Transverse colon (tissue), 4 donors: ENCODE results near the gene ABCE1. TPM values are rescaled to one million over a fixed set of nuclear protein-coding genes. Genes with fewer than 3 reads are reported as not detected.

Source experiments
- DNase-seq: peaks from one replicate; pipeline ENCODE4 v3.0.0-alpha.2; 2019
- H3K27ac ChIP-seq, 4 donors: fragments of 200-600 bp; sonication (generic); 2 replicates each; pipeline ENCODE4 v1.5.1; 2016 to 2018; ENCODE audit warnings: inconsistent platforms in 4 of 4
- H3K27me3 ChIP-seq: fragments of 200-600 bp; sonication (generic); 2 replicates; pipeline ENCODE4 v1.5.1; 2017; ENCODE audit warnings: inconsistent platforms
- H3K36me3 ChIP-seq, 4 donors: fragments of 200-600 bp; sonication (generic); 2 replicates each; pipeline ENCODE4 v1.5.1; 2017 to 2019; ENCODE audit warnings: inconsistent platforms in 4 of 4
- H3K4me1 ChIP-seq, 4 donors: fragments of 200-600 bp; sonication (generic); 2 replicates each; pipeline ENCODE4 v1.5.1; 2017 to 2020; ENCODE audit warnings: inconsistent platforms in 4 of 4
- H3K4me3 ChIP-seq, 4 donors: fragments of 200-600 bp; sonication (generic); 1 replicate in 1 of 4; 2 replicates in 3 of 4; pipeline versions ENCODE4 v1.5.1 to v1.6.1; 2017 to 2019; ENCODE audit warnings: inconsistent platforms in 4 of 4
- H3K9me3 ChIP-seq, 2 donors: fragments of 200-600 bp; sonication (generic); 2 replicates each; pipeline ENCODE4 v1.5.1; 2017 to 2019; ENCODE audit warnings: inconsistent platforms in 2 of 2
- EP300 ChIP-seq: sonication (generic); formaldehyde crosslinking; IDR thresholded peaks from one replicate; pipeline ENCODE4 v1.6.1; 2017; ENCODE audit warnings: antibody characterized with exemption, low read depth
- POLR2A ChIP-seq: fragments of 450-650 bp; IDR thresholded peaks from one replicate; pipeline ENCODE4 v1.6.1; 2016; ENCODE audit warnings: antibody characterized with exemption, mild to moderate bottlenecking, moderate library complexity
- POLR2AphosphoS5 ChIP-seq, 3 donors: sonication (generic); formaldehyde crosslinking; IDR thresholded peaks; one replicate each; pipeline ENCODE4 v1.6.1; 2016; ENCODE audit warnings: antibody characterized with exemption in 3 of 3
- WGBS, 2 donors: methylation state at CpG; one replicate each; pipeline ENCODE4 v1.1.5; 2018; ENCODE audit warnings: low coverage in 1 of 2; 5-methylcytosine and 5-hydroxymethylcytosine counted together
- in situ Hi-C, 4 donors: fragments of 200-750 bp; cut with MboI; loops; one replicate each; pipeline versions ENCODE4 v1.15.0 to v1.15.1; 2017; ENCODE audit warnings: low sequenced_read_pairs in 3 of 4, low pct_ligation_motif_present in 1 of 4, low pct_unique_long_range_greater_than_20kb in 1 of 4
- intact Hi-C: fragments of 100-400 bp; cut with DNase I; formaldehyde crosslinking; loops from one replicate; pipeline ENCODE4 v1.15.1; 2023; ENCODE audit warnings: low total_unique reads
- total RNA-seq, 4 donors: library from RNA; depleted of rRNA; stranded (reverse); fragments of >200 nt; gene quantifications; one replicate each; pipeline ENCODE4 v1.1.0, GENCODE V29; 2016
- TF ChIP-seq, protein P1 (sequence below), 5 experiments: fragments of 200-600 bp in 3 of 5; fragments of 450-650 bp in 2 of 5; sonication (generic) in 3 of 5; IDR thresholded peaks; 1 replicate in 2 of 5; 2 replicates in 3 of 5; pipeline ENCODE4 v1.5.1; 2016 to 2017; ENCODE audit warnings: antibody characterized with exemption in 5 of 5, inconsistent platforms in 3 of 5, mild to moderate bottlenecking in 2 of 5, moderate library complexity in 1 of 5

ABCE1 gene
- total RNA-seq, 4 donors from 2014 or later: 23.8 to 48.8 (median 35.7) TPM

DNA sequence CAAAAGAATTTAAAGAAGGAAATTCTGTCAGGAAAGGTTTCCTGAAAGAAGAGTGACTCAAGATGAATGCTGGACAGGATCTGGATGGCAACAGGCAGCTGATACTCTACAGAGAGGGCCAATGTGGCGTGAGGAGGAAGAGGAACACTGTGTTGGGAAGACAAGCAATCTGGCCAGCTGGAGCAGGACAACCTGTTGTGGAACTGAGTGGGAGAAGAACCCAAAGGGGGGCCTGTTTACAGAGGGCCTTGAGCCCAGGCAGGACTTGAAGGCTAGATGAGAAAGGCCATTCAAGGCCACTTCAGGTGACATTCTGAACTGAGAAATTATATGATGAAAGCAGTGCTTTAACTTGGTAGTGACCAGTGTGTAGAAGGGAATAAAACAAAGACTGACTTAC is 73.8 kb downstream of the ABCE1 start:
- peak overlapping the region in 1 of 4 donors; percentile 53 for H3K27ac ChIP-seq

DNA sequence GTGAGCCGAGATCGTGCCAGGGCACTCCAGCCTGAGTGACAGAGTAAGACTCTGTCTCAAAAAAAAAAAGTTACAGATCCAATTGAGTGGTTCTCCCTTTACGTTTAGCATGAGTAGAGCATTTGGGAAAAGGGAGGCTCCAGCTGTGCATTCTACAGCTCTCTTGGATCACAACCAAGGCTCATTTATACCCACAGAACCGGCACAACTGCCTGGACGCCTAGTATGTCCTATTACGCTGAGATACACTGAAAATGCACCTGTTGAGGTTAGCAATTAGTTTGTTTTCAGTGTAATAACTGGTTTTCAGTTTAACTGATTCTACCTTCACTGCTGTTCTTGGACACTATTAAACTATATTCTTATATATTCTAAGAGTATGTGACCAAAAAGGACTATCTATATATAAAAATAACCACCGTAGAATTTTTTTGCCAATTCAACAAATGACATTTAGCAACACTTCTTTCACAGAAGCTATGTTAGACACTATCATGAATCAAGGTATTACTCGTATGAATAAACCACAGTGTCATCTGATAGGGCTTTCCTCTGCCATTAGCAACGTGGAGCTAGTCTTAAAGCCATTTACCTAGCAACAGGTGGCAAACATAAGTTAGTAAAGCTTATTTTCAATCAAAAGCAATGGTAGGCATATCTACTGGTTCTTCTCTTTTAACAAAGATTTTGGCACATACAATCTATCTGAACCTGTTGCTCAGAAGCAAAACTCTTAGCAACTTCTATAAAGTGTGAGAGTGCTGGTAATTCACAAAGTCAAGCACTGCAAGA is 78.7 kb downstream of the ABCE1 start:
- in situ Hi-C loops: no loop called here
- Histone ChIP-seq H3K27me3 (no peaks in the 10 kb centered on the region), H3K36me3 (no peaks in the 10 kb centered on the region), H3K9me3 (no peaks in the 10 kb centered on the region), H3K4me3 (peak overlapping the region in 2 of 4 donors; percentile 73 to 84), H3K4me1 (peaks cover 13 to 59% (median 43%) of the 10 kb centered on the region in 4 donors), H3K27ac (peak overlapping the region; percentile 97 to 100 (median 99))
- no peak for DNase-seq
- WGBS, 2 donors: 38 to 42% methylated on average over 9 of the region's 9 CpGs
- TF ChIP-seq, protein P1, sequence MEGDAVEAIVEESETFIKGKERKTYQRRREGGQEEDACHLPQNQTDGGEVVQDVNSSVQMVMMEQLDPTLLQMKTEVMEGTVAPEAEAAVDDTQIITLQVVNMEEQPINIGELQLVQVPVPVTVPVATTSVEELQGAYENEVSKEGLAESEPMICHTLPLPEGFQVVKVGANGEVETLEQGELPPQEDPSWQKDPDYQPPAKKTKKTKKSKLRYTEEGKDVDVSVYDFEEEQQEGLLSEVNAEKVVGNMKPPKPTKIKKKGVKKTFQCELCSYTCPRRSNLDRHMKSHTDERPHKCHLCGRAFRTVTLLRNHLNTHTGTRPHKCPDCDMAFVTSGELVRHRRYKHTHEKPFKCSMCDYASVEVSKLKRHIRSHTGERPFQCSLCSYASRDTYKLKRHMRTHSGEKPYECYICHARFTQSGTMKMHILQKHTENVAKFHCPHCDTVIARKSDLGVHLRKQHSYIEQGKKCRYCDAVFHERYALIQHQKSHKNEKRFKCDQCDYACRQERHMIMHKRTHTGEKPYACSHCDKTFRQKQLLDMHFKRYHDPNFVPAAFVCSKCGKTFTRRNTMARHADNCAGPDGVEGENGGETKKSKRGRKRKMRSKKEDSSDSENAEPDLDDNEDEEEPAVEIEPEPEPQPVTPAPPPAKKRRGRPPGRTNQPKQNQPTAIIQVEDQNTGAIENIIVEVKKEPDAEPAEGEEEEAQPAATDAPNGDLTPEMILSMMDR (IDR thresholded peaks at IDR 0.05): no peak
- TF ChIP-seq POLR2AphosphoS5 (IDR thresholded peaks at IDR 0.05) (no peak), POLR2A (no peak), EP300 (no peak)
- intact Hi-C loops: no loop called here

More for the DNA sequence above, 73.8 kb downstream of the ABCE1 start:
- Histone ChIP-seq H3K9me3 (no peaks in the 10 kb centered on the region), H3K4me1 (peaks cover 8 to 39% (median 23%) of the 10 kb centered on the region in 4 donors), H3K36me3 (peaks cover 0 to 32% (median 10%) of the 10 kb centered on the region in 4 donors), H3K27me3 (no peaks in the 10 kb centered on the region), H3K4me3 (no peak overlapping the region)
- DNase-seq: no peak
- in situ Hi-C loops: no loop called here
- no peak for TF ChIP-seq POLR2AphosphoS5 (IDR thresholded peaks at IDR 0.05)
- TF ChIP-seq POLR2A: no peak
- TF ChIP-seq, protein P1 (IDR thresholded peaks at IDR 0.05): no peak
- no peak for TF ChIP-seq EP300
- intact Hi-C loops: no loop called here
- WGBS, 2 donors: 80 to 87% methylated on average over 1 of the region's 1 CpG

DNA sequence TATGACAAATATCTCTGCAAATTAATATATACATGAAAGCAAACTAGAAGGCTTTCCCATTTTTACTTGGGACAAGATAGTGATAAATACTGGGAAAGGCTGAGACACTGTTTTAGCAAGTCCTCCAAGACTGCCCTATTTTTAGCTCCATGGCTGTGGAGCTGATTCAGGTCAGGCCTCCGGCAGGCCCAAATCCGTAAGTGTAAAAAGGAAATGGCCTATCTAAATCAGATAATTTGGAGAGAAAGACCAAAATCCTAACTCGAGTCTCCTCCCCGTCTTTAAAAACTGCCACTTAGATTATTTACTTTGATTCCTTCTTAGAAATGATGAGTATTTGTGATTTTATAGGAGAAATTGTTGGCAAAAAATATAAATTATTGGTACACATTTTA is 79.4 kb downstream of the ABCE1 start:
- peak overlapping the region in 3 of 4 donors; percentile 73 to 98 (median 84) for H3K4me3 ChIP-seq
- peak overlapping the region; percentile 97 to 100 (median 99) for H3K27ac ChIP-seq
- intact Hi-C loops: no loop called here
- H3K36me3 ChIP-seq: no peaks in the 10 kb centered on the region
- peaks cover 13 to 52% (median 42%) of the 10 kb centered on the region in 4 donors for H3K4me1 ChIP-seq
- in situ Hi-C loops: no loop called here
- 0 to 3% methylated on average over 4 of the region's 4 CpGs for WGBS, 2 donors
- DNase-seq: no peak
- no peaks in the 10 kb centered on the region for H3K27me3 ChIP-seq
- TF ChIP-seq, protein P1 (IDR thresholded peaks at IDR 0.05): no peak
- TF ChIP-seq POLR2A (no peak), EP300 (no peak), POLR2AphosphoS5 (IDR thresholded peaks at IDR 0.05) (no peak)
- no peaks in the 10 kb centered on the region for H3K9me3 ChIP-seq

DNA sequence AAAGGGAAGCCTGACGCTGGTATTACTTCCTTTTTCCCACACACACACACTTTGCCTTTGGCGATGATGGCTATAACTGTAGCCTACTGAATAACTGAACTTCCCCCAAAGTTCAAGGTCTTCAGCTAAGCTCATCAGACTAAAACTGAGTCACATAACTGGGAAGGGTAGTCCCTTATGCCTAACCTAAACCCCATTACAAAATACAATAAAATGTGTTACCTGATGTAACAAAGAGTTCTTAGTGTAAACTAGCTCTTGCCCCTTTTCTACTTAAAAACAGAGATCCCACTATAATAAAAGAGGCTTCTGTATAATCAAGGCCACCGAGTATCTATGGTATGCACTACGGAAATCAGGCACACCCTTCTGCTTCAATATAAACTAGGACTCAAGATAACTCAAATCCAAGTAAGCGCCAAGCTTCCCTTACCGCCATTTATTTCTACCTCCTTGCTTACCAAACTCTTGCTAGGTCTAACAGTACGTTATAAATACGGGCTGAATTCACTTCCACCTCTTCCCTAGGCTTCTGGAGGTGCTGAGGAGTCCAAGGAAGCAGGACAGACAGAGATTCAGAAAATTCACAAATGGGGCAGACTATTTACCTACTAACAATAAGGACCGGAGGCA is 79.9 kb downstream of the ABCE1 start:
- no peaks in the 10 kb centered on the region for H3K36me3 ChIP-seq
- TF ChIP-seq, protein P1 (IDR thresholded peaks at IDR 0.05): no peak
- TF ChIP-seq EP300: no peak
- TF ChIP-seq POLR2A: no peak
- TF ChIP-seq POLR2AphosphoS5 (IDR thresholded peaks at IDR 0.05): no peak
- peak overlapping the region; percentile 5 to 98 (median 78) for H3K4me3 ChIP-seq
- in situ Hi-C loops: no loop called here
- H3K4me1 ChIP-seq: peaks cover 13 to 47% (median 38%) of the 10 kb centered on the region in 4 donors
- no peaks in the 10 kb centered on the region for H3K27me3 ChIP-seq
- no peak for DNase-seq
- H3K27ac ChIP-seq: peak overlapping the region; percentile 97 to 100 (median 99)
- WGBS, 2 donors: 5 to 10% methylated on average over 5 to 9 of the region's 9 CpGs
- H3K9me3 ChIP-seq: no peaks in the 10 kb centered on the region
- intact Hi-C loops: no loop called here
